Memory B cell (primary cell): ENCODE data around the gene ISM1.

Experiments
- ATAC-seq: fragments of 150-1000 bp; cut with Tn5 transposase; 2 replicates; pipeline ENCODE4 v1.10.0; 2021; ENCODE audit warnings: low read depth, mild to moderate bottlenecking, moderate library complexity
- DNase-seq, 2 donors: peaks; one replicate each; pipeline ENCODE4 v3.0.0; 2022; ENCODE audit warnings: low spot score in 2 of 2
- H3K27ac Mint-ChIP-seq: one replicate; pipeline ENCODE4 v1.8.0; 2022; ENCODE audit warnings: mild to moderate bottlenecking, moderate library complexity, mixed read lengths
- H3K27me3 Mint-ChIP-seq: one replicate; pipeline ENCODE4 v1.8.0; 2022; ENCODE audit warnings: mixed read lengths
- H3K36me3 Mint-ChIP-seq: one replicate; pipeline ENCODE4 v1.8.0; 2022; ENCODE audit warnings: mild to moderate bottlenecking, mixed read lengths
- H3K4me1 Mint-ChIP-seq: one replicate; pipeline ENCODE4 v1.8.0; 2022; ENCODE audit warnings: mixed read lengths
- H3K4me3 Mint-ChIP-seq: one replicate; pipeline ENCODE4 v1.8.0; 2022; ENCODE audit warnings: mild to moderate bottlenecking, moderate library complexity, mixed read lengths
- H3K9me3 Mint-ChIP-seq: one replicate; pipeline ENCODE4 v1.8.0; 2022; ENCODE audit warnings: mixed read lengths

The ISM1 gene

GRCh38 chr20:13289031-13289430 is 68.0 kb downstream of the ISM1 start:
- ATAC-seq (no peak), DNase-seq (no peak)
- Mint-ChIP-seq H3K9me3 (peaks cover 1% of the 10 kb centered on the region), H3K4me1 (no peaks in the 10 kb centered on the region), H3K4me3 (no peak overlapping the region), H3K27me3 (peaks cover 3% of the 10 kb centered on the region), H3K27ac (no peak overlapping the region), H3K36me3 (no peaks in the 10 kb centered on the region)

- peaks cover 2% of the 10 kb centered on the region for H3K27me3 Mint-ChIP-seq
- H3K4me3 Mint-ChIP-seq = no peak overlapping the region
- no peaks in the 10 kb centered on the region for H3K36me3 Mint-ChIP-seq
- no peak overlapping the region for H3K27ac Mint-ChIP-seq
- H3K4me1 Mint-ChIP-seq = no peaks in the 10 kb centered on the region
- peaks cover 1% of the 10 kb centered on the region for H3K9me3 Mint-ChIP-seq
- ATAC-seq (no peak), DNase-seq (no peak)
Measured at GRCh38 chr20:13290724-13291123, 69.7 kb downstream of the ISM1 start.

- ATAC-seq (no peak), DNase-seq (no peak)
- H3K27ac Mint-ChIP-seq = no peak overlapping the region
- peaks cover 4% of the 10 kb centered on the region for H3K27me3 Mint-ChIP-seq
- peaks cover 1% of the 10 kb centered on the region for H3K9me3 Mint-ChIP-seq
- H3K4me1 Mint-ChIP-seq = no peaks in the 10 kb centered on the region
- H3K36me3 Mint-ChIP-seq = no peaks in the 10 kb centered on the region
- H3K4me3 Mint-ChIP-seq = no peak overlapping the region
Measured at GRCh38 chr20:13291157-13291556, 70.1 kb downstream of the ISM1 start.

- H3K4me3 Mint-ChIP-seq = no peak overlapping the region
- H3K9me3 Mint-ChIP-seq = peaks cover 1% of the 10 kb centered on the region
- no peaks in the 10 kb centered on the region for H3K4me1 Mint-ChIP-seq
- H3K27me3 Mint-ChIP-seq = peaks cover 6% of the 10 kb centered on the region
- DNase-seq = no peak
- H3K36me3 Mint-ChIP-seq = no peaks in the 10 kb centered on the region
- no peak for ATAC-seq
- H3K27ac Mint-ChIP-seq = no peak overlapping the region
Measured at GRCh38 chr20:13292201-13292885, 71.3 kb downstream of the ISM1 start.

- Mint-ChIP-seq H3K27me3 (peaks cover 4% of the 10 kb centered on the region), H3K4me3 (no peak overlapping the region), H3K27ac (no peak overlapping the region), H3K4me1 (no peaks in the 10 kb centered on the region), H3K36me3 (no peaks in the 10 kb centered on the region), H3K9me3 (no peaks in the 10 kb centered on the region)
- DNase-seq = no peak
- no peak for ATAC-seq
Measured at GRCh38 chr20:13294522-13294921, 73.4 kb downstream of the ISM1 start.

GRCh38 chr20:13295637-13296036 is 74.6 kb downstream of the ISM1 start:
- DNase-seq = no peak
- no peak overlapping the region for H3K27ac Mint-ChIP-seq
- H3K9me3 Mint-ChIP-seq = no peaks in the 10 kb centered on the region
- H3K4me3 Mint-ChIP-seq = no peak overlapping the region
- H3K27me3 Mint-ChIP-seq = peaks cover 4% of the 10 kb centered on the region
- no peak for ATAC-seq
- H3K4me1 Mint-ChIP-seq = no peaks in the 10 kb centered on the region
- no peaks in the 10 kb centered on the region for H3K36me3 Mint-ChIP-seq

GRCh38 chr20:13296070-13296469 is 75.0 kb downstream of the ISM1 start:
- Mint-ChIP-seq H3K36me3 (no peaks in the 10 kb centered on the region), H3K4me3 (no peak overlapping the region), H3K4me1 (no peaks in the 10 kb centered on the region), H3K9me3 (no peaks in the 10 kb centered on the region), H3K27ac (no peak overlapping the region), H3K27me3 (peaks cover 4% of the 10 kb centered on the region)
- ATAC-seq (no peak), DNase-seq (no peak)

GRCh38 chr20:13297147-13297899 is 76.2 kb downstream of the ISM1 start:
- no peak for ATAC-seq
- Mint-ChIP-seq H3K9me3 (no peaks in the 10 kb centered on the region), H3K27ac (no peak overlapping the region), H3K4me3 (no peak overlapping the region), H3K4me1 (no peaks in the 10 kb centered on the region), H3K27me3 (peaks cover 4% of the 10 kb centered on the region), H3K36me3 (no peaks in the 10 kb centered on the region)
- no peak for DNase-seq

- Mint-ChIP-seq H3K4me1 (no peaks in the 10 kb centered on the region), H3K4me3 (no peak overlapping the region), H3K9me3 (no peaks in the 10 kb centered on the region), H3K27me3 (peaks cover 6% of the 10 kb centered on the region), H3K36me3 (no peaks in the 10 kb centered on the region), H3K27ac (no peak overlapping the region)
- ATAC-seq (no peak), DNase-seq (no peak)
Measured at GRCh38 chr20:13298692-13299373, 77.8 kb downstream of the ISM1 start.

GRCh38 chr20:13299401-13299800 is 78.3 kb downstream of the ISM1 start:
- no peak overlapping the region for H3K4me3 Mint-ChIP-seq
- no peaks in the 10 kb centered on the region for H3K9me3 Mint-ChIP-seq
- no peaks in the 10 kb centered on the region for H3K36me3 Mint-ChIP-seq
- H3K27me3 Mint-ChIP-seq = peaks cover 6% of the 10 kb centered on the region
- DNase-seq (no peak), ATAC-seq (no peak)
- H3K27ac Mint-ChIP-seq = no peak overlapping the region
- no peaks in the 10 kb centered on the region for H3K4me1 Mint-ChIP-seq

- Mint-ChIP-seq H3K27ac (no peak overlapping the region), H3K4me3 (no peak overlapping the region), H3K9me3 (no peaks in the 10 kb centered on the region), H3K36me3 (no peaks in the 10 kb centered on the region), H3K27me3 (peaks cover 4% of the 10 kb centered on the region), H3K4me1 (no peaks in the 10 kb centered on the region)
- no peak for ATAC-seq
- DNase-seq = no peak
Measured at GRCh38 chr20:13301596-13301995, 80.5 kb downstream of the ISM1 start.

- Mint-ChIP-seq H3K4me3 (no peak overlapping the region), H3K27ac (no peak overlapping the region), H3K36me3 (no peaks in the 10 kb centered on the region), H3K27me3 (peaks cover 4% of the 10 kb centered on the region), H3K9me3 (no peaks in the 10 kb centered on the region), H3K4me1 (no peaks in the 10 kb centered on the region)
- DNase-seq = no peak
- ATAC-seq = no peak
Measured at GRCh38 chr20:13302647-13303450, 81.8 kb downstream of the ISM1 start.

GRCh38 chr20:13305284-13305683 is 84.2 kb downstream of the ISM1 start:
- Mint-ChIP-seq H3K27ac (no peak overlapping the region), H3K36me3 (no peaks in the 10 kb centered on the region), H3K27me3 (peaks cover 4% of the 10 kb centered on the region), H3K4me3 (no peak overlapping the region), H3K4me1 (no peaks in the 10 kb centered on the region), H3K9me3 (no peaks in the 10 kb centered on the region)
- no peak for DNase-seq
- no peak for ATAC-seq
